Measurements from ENCODE around the gene ICAM5.

- TF ChIP-seq EZH2 (IDR thresholded peaks at IDR 0.05; ENCODE audit: borderline replicate concordance) = no peak
- TF ChIP-seq CTCF (IDR thresholded peaks at IDR 0.05; ENCODE audit: poor library complexity) = no peak
- no peak for TF ChIP-seq EZH2phosphoT487 (IDR thresholded peaks at IDR 0.05; ENCODE audit: low read depth, severe bottlenecking, unreplicated experiment)
These were observed 4.6 kb downstream of the ICAM5 start for GRCh38 chr19:10294368-10294697.
